ENCODE results near the gene PSMB2.

PSMB2 gene

GRCh38 chr1:35666916-35667315 is 25.6 kb upstream of the PSMB2 start:
- H3K4me3 ChIP-seq (replicated peaks; ENCODE audit: insufficient read depth, low read length): no peak overlapping the region
- TF ChIP-seq REST (IDR thresholded peaks at IDR 0.05; ENCODE audit: insufficient replicate concordance, low read depth) (no peak), SPI1 (IDR thresholded peaks at IDR 0.05; ENCODE audit: borderline replicate concordance, low read depth) (no peak), POLR2AphosphoS5 (IDR thresholded peaks at IDR 0.05; ENCODE audit: low read depth) (no peak), CTCF (IDR thresholded peaks at IDR 0.05; ENCODE audit: insufficient read depth, low read length) (no peak), GABPA (IDR thresholded peaks at IDR 0.05; ENCODE audit: low read depth) (no peak)

GRCh38 chr1:35666216-35666615 is 24.9 kb upstream of the PSMB2 start:
- Histone ChIP-seq H3K27ac (replicated peaks) (no peak overlapping the region), H3K4me3 (replicated peaks; ENCODE audit: insufficient read depth, low read length) (no peak overlapping the region), H3K27me3 (ENCODE audit: insufficient read depth, poor library complexity, severe bottlenecking) (no peaks in the 10 kb centered on the region)
- no peak for DNase-seq (ENCODE audit: low read depth in 1 of 2, low spot score in 1 of 2)
- no peak for TF ChIP-seq GABPA (IDR thresholded peaks at IDR 0.05; ENCODE audit: low read depth)
- TF ChIP-seq CTCF (IDR thresholded peaks at IDR 0.05; ENCODE audit: insufficient read depth, low read length): no peak
- TF ChIP-seq POLR2AphosphoS5 (IDR thresholded peaks at IDR 0.05; ENCODE audit: low read depth): no peak
- TF ChIP-seq REST (IDR thresholded peaks at IDR 0.05; ENCODE audit: insufficient replicate concordance, low read depth): no peak
- TF ChIP-seq SPI1 (IDR thresholded peaks at IDR 0.05; ENCODE audit: borderline replicate concordance, low read depth): no peak

More at GRCh38 chr1:35666916-35667315, 25.6 kb upstream of the PSMB2 start:
- H3K27me3 ChIP-seq (ENCODE audit: insufficient read depth, poor library complexity, severe bottlenecking): no peaks in the 10 kb centered on the region
- no peak for DNase-seq (ENCODE audit: low read depth in 1 of 2, low spot score in 1 of 2)
- no peak overlapping the region for H3K27ac ChIP-seq (replicated peaks)

GRCh38 chr1:35663434-35663833 is 22.1 kb upstream of the PSMB2 start:
- no peak overlapping the region for H3K27ac ChIP-seq (replicated peaks)
- H3K27me3 ChIP-seq (ENCODE audit: insufficient read depth, poor library complexity, severe bottlenecking): no peaks in the 10 kb centered on the region
- no peak overlapping the region for H3K4me3 ChIP-seq (replicated peaks; ENCODE audit: insufficient read depth, low read length)
- DNase-seq (ENCODE audit: low read depth in 1 of 2, low spot score in 1 of 2): no peak
- TF ChIP-seq GABPA (IDR thresholded peaks at IDR 0.05; ENCODE audit: low read depth) (no peak), REST (IDR thresholded peaks at IDR 0.05; ENCODE audit: insufficient replicate concordance, low read depth) (no peak), POLR2AphosphoS5 (IDR thresholded peaks at IDR 0.05; ENCODE audit: low read depth) (no peak), SPI1 (IDR thresholded peaks at IDR 0.05; ENCODE audit: borderline replicate concordance, low read depth) (no peak), CTCF (IDR thresholded peaks at IDR 0.05; ENCODE audit: insufficient read depth, low read length) (no peak)

Data from HL-60 (cell line).